AG04450 (cell line): ENCODE data around the gene MR1. TPM values are rescaled to one million over a fixed set of nuclear protein-coding genes. Genes with fewer than 3 reads are reported as not detected.

Experiments
- CTCF ChIA-PET: fragments of 300-600, 350-600 bp; formaldehyde crosslinking; extraction: SDS; loops from one replicate; lab custom pipeline; 2022; ENCODE audit warnings: antibody characterized with exemption, inconsistent platforms; lab: Charles Lee
- POLR2A ChIA-PET: fragments of 350-600 bp; formaldehyde crosslinking; extraction: SDS; loops from one replicate; lab custom pipeline; 2021; ENCODE audit warnings: antibody characterized with exemption, inconsistent platforms; lab: Yijun Ruan, JAX
- DNase-seq: peaks from one replicate; pipeline ENCODE4 v3.0.0-alpha.2; 2011; ENCODE audit warnings: low read depth, low spot score
- H3K27ac ChIP-seq: one replicate; pipeline ENCODE4 v1.5.1; 2012; ENCODE audit warnings: low read depth, low read length, control low read depth
- H3K27me3 ChIP-seq: one replicate; pipeline ENCODE4 v1.6.0; 2012; ENCODE audit warnings: low read length; ENCODE audit not compliant: control insufficient read depth, insufficient read depth
- H3K4me3 ChIP-seq: 2 replicates; pipeline ENCODE4 v1.5.1; 2011; ENCODE audit warnings: mild to moderate bottlenecking, low read depth, low read length, control low read depth
- H3K9me3 ChIP-seq: 2 replicates; pipeline ENCODE4 v1.5.1; 2012; ENCODE audit warnings: low read length; ENCODE audit not compliant: control insufficient read depth, insufficient read depth
- polyA plus RNA-seq: library from polyadenylated mRNA; depleted of rRNA; stranded (reverse); fragments of >200 nt; gene quantifications from 2 replicates; pipeline ENCODE4 v1.2.3, GENCODE V29; 2011
- TF ChIP-seq, protein P1 (sequence below): IDR thresholded peaks from 2 replicates; pipeline ENCODE4 v1.5.1; 2011; ENCODE audit warnings: low read depth, low read length, control low read depth, inconsistent platforms

The MR1 gene
- polyA plus RNA-seq, 1 experiment: 17.2 TPM

DNA sequence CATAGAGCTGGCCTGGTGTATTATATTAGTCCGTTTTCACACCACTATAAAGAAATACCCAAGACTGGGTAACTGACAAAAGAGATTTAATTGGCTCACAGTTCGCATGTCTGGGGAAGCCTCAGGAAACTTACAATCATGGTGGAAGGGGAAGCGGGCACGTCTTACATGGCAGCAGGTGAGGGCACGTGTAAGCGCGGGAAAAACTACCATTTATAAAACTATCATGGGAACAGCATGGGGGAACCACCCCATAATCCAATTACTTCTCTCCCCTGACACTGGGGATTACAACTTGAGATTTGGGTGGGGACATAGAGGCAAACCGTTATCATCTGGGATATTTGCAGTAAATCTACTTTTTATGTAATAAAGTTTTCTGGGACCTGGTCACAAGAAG lies 61.5 kb downstream of the MR1 start:
- Histone ChIP-seq H3K9me3 (no peaks in the 10 kb centered on the region), H3K27me3 (no peaks in the 10 kb centered on the region), H3K27ac (peak overlapping the region; percentile 86), H3K4me3 (no peak overlapping the region)
- POLR2A ChIA-PET: interaction anchor here (0.9 to 1.4 kb wide), 3 partner anchors 10 to 40 kb away, joined by 3 to 12 read pairs (median 8); no protein-coding TSS in a partner anchor
- CTCF ChIA-PET: interaction anchor here (2.2 kb wide), 1 partner anchor 47 kb away, joined by 5 read pairs; no protein-coding TSS in a partner anchor
- TF ChIP-seq, protein P1, sequence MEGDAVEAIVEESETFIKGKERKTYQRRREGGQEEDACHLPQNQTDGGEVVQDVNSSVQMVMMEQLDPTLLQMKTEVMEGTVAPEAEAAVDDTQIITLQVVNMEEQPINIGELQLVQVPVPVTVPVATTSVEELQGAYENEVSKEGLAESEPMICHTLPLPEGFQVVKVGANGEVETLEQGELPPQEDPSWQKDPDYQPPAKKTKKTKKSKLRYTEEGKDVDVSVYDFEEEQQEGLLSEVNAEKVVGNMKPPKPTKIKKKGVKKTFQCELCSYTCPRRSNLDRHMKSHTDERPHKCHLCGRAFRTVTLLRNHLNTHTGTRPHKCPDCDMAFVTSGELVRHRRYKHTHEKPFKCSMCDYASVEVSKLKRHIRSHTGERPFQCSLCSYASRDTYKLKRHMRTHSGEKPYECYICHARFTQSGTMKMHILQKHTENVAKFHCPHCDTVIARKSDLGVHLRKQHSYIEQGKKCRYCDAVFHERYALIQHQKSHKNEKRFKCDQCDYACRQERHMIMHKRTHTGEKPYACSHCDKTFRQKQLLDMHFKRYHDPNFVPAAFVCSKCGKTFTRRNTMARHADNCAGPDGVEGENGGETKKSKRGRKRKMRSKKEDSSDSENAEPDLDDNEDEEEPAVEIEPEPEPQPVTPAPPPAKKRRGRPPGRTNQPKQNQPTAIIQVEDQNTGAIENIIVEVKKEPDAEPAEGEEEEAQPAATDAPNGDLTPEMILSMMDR: no peak
- no peak for DNase-seq

DNA sequence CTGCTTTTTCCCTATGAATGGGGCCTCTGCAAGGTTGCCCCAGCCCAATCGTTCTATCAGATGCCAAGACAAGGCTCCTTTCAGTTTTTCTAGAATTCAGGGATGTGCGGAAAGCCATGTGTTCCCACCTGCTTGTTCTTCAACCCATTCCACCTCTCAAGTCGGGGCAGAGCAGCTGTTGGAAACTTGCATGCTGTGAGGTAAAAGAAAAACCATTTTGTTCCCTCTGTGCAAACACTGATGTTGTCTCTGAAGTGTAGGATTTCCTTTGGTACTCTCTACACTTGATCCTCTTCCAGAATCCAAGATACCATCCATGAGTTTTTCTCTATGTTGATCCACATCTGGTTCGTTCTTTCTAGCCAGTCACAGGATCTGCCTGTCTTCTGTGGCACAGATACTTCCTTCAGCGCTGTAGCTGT lies 62.0 kb downstream of the MR1 start:
- Histone ChIP-seq H3K27ac (peak overlapping the region; percentile 86), H3K9me3 (no peaks in the 10 kb centered on the region), H3K27me3 (no peaks in the 10 kb centered on the region), H3K4me3 (peak overlapping the region; percentile 21; the same call in 1 of the 2 replicates)
- no peak for DNase-seq
- POLR2A ChIA-PET: interaction anchor here (0.7 to 4.7 kb wide), 7 partner anchors 9 to 183 kb away, joined by 4 to 24 read pairs (median 12); partner anchors contain the start of gene KIAA1614
- CTCF ChIA-PET: interaction anchor here (1.3 to 2.2 kb wide), 2 partner anchors 46 to 214 kb away, joined by 4 to 5 read pairs; no protein-coding TSS in a partner anchor
- TF ChIP-seq, protein P1: no peak

DNA sequence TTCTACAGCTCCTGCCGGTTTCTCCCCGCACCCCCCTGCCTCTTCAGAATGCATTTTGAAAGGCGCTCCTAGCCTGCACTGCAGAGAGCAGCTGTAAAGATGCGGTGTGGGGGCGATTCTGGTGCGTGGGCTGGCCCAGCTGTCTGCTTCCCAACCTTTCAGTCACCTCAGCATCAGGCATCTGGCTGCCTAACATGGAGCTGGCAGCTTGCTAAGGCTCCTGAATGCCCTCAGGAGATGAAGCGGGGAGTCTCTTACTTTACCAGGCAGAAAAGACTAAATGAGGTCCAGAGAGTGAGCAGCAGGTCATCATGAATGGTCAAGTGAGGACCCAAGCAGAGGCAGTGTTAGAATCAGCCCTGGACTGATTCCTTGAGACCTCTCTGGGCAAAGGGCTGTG lies 63.5 kb downstream of the MR1 start:
- H3K9me3 ChIP-seq: no peaks in the 10 kb centered on the region
- H3K27ac ChIP-seq: no peak overlapping the region
- H3K4me3 ChIP-seq: no peak overlapping the region
- no peaks in the 10 kb centered on the region for H3K27me3 ChIP-seq
- CTCF ChIA-PET: interaction anchor here (1.1 to 3.6 kb wide), 4 partner anchors 14 to 216 kb away, joined by 3 to 34 read pairs (median 4); no protein-coding TSS in a partner anchor
- DNase-seq: no peak
- POLR2A ChIA-PET: interaction anchor here (1.0 to 4.7 kb wide), 6 partner anchors 8 to 44 kb away, joined by 3 to 24 read pairs (median 13); partner anchors contain the start of gene IER5
- TF ChIP-seq, protein P1: no peak

DNA sequence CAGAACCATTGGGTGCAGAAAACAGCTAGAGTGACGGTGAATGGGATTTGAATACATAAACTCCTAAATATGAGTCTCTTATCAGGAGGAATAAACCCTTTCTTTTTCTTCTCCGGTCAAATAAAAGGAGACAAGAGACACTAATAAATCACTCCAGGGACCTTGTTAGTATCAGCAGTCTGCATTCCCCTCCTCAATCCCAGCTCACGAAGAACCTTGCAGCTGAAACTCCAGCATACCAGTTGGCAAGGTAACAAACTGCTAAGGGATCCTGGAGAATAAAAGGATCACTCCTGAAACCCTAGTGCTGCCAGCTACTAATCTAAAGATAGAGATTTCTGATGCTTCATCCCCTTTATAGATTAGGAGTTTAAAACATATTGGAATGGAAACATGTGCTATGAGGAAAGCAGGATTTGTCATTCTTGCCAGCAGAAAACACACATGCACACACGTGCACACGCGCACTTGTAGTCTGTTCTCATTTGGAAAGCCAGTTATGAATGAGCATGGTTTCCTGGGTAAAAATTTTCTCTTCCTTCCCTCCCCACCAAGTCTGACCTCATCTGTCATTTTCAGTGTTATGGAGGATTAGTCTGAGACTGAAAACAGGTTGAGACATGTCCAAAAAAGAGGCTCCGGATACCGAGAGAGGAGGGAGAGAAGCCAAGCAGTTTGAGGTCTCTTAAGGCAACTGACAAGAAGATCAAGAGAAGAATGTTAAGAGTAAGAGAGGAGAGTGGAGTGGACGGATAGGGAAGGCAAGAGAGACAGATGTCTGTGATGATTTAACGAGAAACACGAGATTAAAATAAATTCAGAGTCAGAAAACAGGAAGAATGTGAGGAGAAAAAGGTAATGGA lies 65.6 kb downstream of the MR1 start:
- peak overlapping the region; percentile 22 for H3K27ac ChIP-seq
- no peaks in the 10 kb centered on the region for H3K9me3 ChIP-seq
- TF ChIP-seq, protein P1: no peak
- no peaks in the 10 kb centered on the region for H3K27me3 ChIP-seq
- POLR2A ChIA-PET: interaction anchor here (1.0 to 4.7 kb wide), 3 partner anchors 10 to 42 kb away, joined by 3 to 28 read pairs (median 24); partner anchors contain the start of gene IER5
- no peak for DNase-seq
- no peak overlapping the region for H3K4me3 ChIP-seq
- CTCF ChIA-PET: interaction anchor here (0.6 to 3.6 kb wide), 5 partner anchors 43 to 216 kb away, joined by 3 to 34 read pairs (median 4); no protein-coding TSS in a partner anchor
